Fibroblast of lung (primary cell): Measurements from ENCODE around the gene MED7. TPM values are rescaled to one million over a fixed set of nuclear protein-coding genes. Genes with fewer than 3 reads are reported as not detected.
"Not testable (repeated sequence)": the region's sequence is repeated elsewhere in the genome, so short reads cannot be mapped to it uniquely, and the experiment has no call there.

Source experiments
- DNase-seq, 2 donors: peaks; one replicate each; pipeline versions ENCODE4 v3.0.0 to v3.0.0-alpha.2; 2010; ENCODE audit warnings: low read depth in 2 of 2
- H2AFZ ChIP-seq: 2 replicates; pipeline ENCODE4 v1.5.1; 2012; ENCODE audit warnings: low read length, control low read depth, inconsistent platforms
- H3K27ac ChIP-seq: 2 replicates; pipeline ENCODE4 v1.5.1; 2011; ENCODE audit warnings: low read length, control low read depth; ENCODE audit not compliant: insufficient read depth
- H3K27me3 ChIP-seq: 2 replicates; pipeline ENCODE4 v1.5.1; 2011; ENCODE audit warnings: mild to moderate bottlenecking, low read length; ENCODE audit not compliant: control insufficient read depth, insufficient read depth
- H3K36me3 ChIP-seq: 2 replicates; pipeline ENCODE4 v1.5.1; 2011; ENCODE audit warnings: low read length; ENCODE audit not compliant: control insufficient read depth, insufficient read depth
- H3K4me1 ChIP-seq: 2 replicates; pipeline ENCODE4 v1.5.1; 2011; ENCODE audit warnings: low read length; ENCODE audit not compliant: control insufficient read depth, insufficient read depth; ENCODE audit errors: extremely low read depth
- H3K4me2 ChIP-seq: 2 replicates; pipeline ENCODE4 v1.5.1; 2011; ENCODE audit warnings: low read length, control low read depth; ENCODE audit not compliant: insufficient read depth; ENCODE audit errors: extremely low read depth
- H3K4me3 ChIP-seq, 4 experiments: fragments of 200-600 bp in 1 of 4; sonication (generic) in 1 of 4; replicated peaks in 1 of 4; 2 replicates each; pipeline ENCODE4 v1.5.1; 2011 to 2016; ENCODE audit warnings: low read length in 4 of 4, low read depth in 3 of 4, mild to moderate bottlenecking in 3 of 4, control low read depth in 2 of 4, inconsistent platforms in 1 of 4, mixed read lengths in 1 of 4; ENCODE audit not compliant: insufficient read depth in 1 of 4; ENCODE audit errors: control extremely low read depth in 1 of 4
- H3K79me2 ChIP-seq: 2 replicates; pipeline ENCODE4 v1.5.1; 2012; ENCODE audit warnings: mild to moderate bottlenecking, low read length, inconsistent platforms; ENCODE audit not compliant: control insufficient read depth, insufficient read depth
- H3K9ac ChIP-seq: 2 replicates; pipeline ENCODE4 v1.5.1; 2011; ENCODE audit warnings: mild to moderate bottlenecking, low read length, control low read depth; ENCODE audit not compliant: insufficient read depth
- H3K9me3 ChIP-seq: 2 replicates; pipeline ENCODE4 v1.5.1; 2012; ENCODE audit warnings: low read depth, low read length; ENCODE audit not compliant: control insufficient read depth, insufficient read depth
- H4K20me1 ChIP-seq: 2 replicates; pipeline ENCODE4 v1.5.1; 2011; ENCODE audit warnings: low read length; ENCODE audit not compliant: control insufficient read depth, insufficient read depth; ENCODE audit errors: extremely low read depth
- CTCF ChIP-seq, 2 donors: IDR thresholded peaks in 1 of 2; conservative IDR thresholded peaks in 1 of 2; 1 replicate in 1 of 2; 2 replicates in 1 of 2; pipeline ENCODE4 v1.5.1; 2011 to 2012; ENCODE audit warnings: low read length in 2 of 2, control low read depth in 1 of 2, inconsistent platforms in 1 of 2, low read depth in 1 of 2, mild to moderate bottlenecking in 1 of 2
- EZH2 ChIP-seq: IDR thresholded peaks from 2 replicates; pipeline ENCODE4 v1.5.1; 2012; ENCODE audit warnings: low read length, control low read depth, mild to moderate bottlenecking; ENCODE audit errors: missing control alignments
- polyA plus RNA-seq, 2 donors: library from polyadenylated mRNA; depleted of rRNA in 1 of 2; stranded (reverse) in 1 of 2; unstranded in 1 of 2; fragments of >200 nt; gene quantifications; 2 replicates each; pipeline ENCODE4 v1.2.1, GENCODE V29; 2011 to 2012; ENCODE audit warnings: missing spikeins in 1 of 2
- total RNA-seq: library from RNA; depleted of rRNA; stranded (reverse); fragments of >200 nt; gene quantifications from 2 replicates; pipeline ENCODE4 v1.2.1, GENCODE V29; 2014

Gene MED7
- total and polyA plus RNA-seq, 2 donors (not counting 1 experiment from before 2014, with no cell fraction given), result 11.4 to 17.5 TPM

- Histone ChIP-seq H3K4me3 (no peak overlapping the region), H3K9me3 (no peaks in the 10 kb centered on the region), H4K20me1 (no peaks in the 10 kb centered on the region), H3K9ac (no peak overlapping the region), H3K4me1 (no peaks in the 10 kb centered on the region), H3K27ac (no peak overlapping the region), H3K79me2 (no peaks in the 10 kb centered on the region), H2AFZ (no peak overlapping the region), H3K36me3 (no peaks in the 10 kb centered on the region), H3K27me3 (no peaks in the 10 kb centered on the region), H3K4me2 (no peak overlapping the region)
- no peak for TF ChIP-seq CTCF (conservative IDR thresholded peaks at IDR 0.05 in 1 of 2, IDR thresholded peaks at IDR 0.05 in 1 of 2; ENCODE audit: low read depth in 1 of 2, low read length in 2 of 2)
- TF ChIP-seq EZH2, result no peak
- DNase-seq, result no peak
Observed at GRCh38 chr5:157187046-157187754, 44.5 kb upstream of the MED7 start.

GRCh38 chr5:157186309-157187045 lies 43.8 kb upstream of the MED7 start:
- TF ChIP-seq EZH2 (no peak), CTCF (conservative IDR thresholded peaks at IDR 0.05 in 1 of 2, IDR thresholded peaks at IDR 0.05 in 1 of 2; ENCODE audit: low read depth in 1 of 2, low read length in 2 of 2) (no peak)

GRCh38 chr5:157185122-157185521 lies 42.5 kb upstream of the MED7 start:
- H3K4me1 ChIP-seq, DNase-seq, H3K27me3 ChIP-seq, H3K27ac ChIP-seq, H4K20me1 ChIP-seq, H3K79me2 ChIP-seq, H3K4me2 ChIP-seq, H3K9ac ChIP-seq, H3K36me3 ChIP-seq, H3K9me3 ChIP-seq, H3K4me3 ChIP-seq, H2AFZ ChIP-seq: not testable (repeated sequence)

More at GRCh38 chr5:157186309-157187045, 43.8 kb upstream of the MED7 start:
- no peak overlapping the region for H3K4me2 ChIP-seq
- no peak overlapping the region for H2AFZ ChIP-seq
- no peaks in the 10 kb centered on the region for H3K36me3 ChIP-seq
- DNase-seq, result no peak
- H3K79me2 ChIP-seq, result no peaks in the 10 kb centered on the region
- no peaks in the 10 kb centered on the region for H3K9me3 ChIP-seq
- no peaks in the 10 kb centered on the region for H3K27me3 ChIP-seq
- H3K4me1 ChIP-seq, result no peaks in the 10 kb centered on the region
- H3K4me3 ChIP-seq, result no peak overlapping the region
- no peak overlapping the region for H3K9ac ChIP-seq
- no peaks in the 10 kb centered on the region for H4K20me1 ChIP-seq
- H3K27ac ChIP-seq, result no peak overlapping the region
